HK-2 (cell line): Measurements from ENCODE around the gene ARID5B.

Source experiments
- DNase-seq: peaks from one replicate; pipeline ENCODE4 v3.0.0-alpha.2; 2018; ENCODE audit not compliant: unreplicated experiment

ARID5B gene

DNA sequence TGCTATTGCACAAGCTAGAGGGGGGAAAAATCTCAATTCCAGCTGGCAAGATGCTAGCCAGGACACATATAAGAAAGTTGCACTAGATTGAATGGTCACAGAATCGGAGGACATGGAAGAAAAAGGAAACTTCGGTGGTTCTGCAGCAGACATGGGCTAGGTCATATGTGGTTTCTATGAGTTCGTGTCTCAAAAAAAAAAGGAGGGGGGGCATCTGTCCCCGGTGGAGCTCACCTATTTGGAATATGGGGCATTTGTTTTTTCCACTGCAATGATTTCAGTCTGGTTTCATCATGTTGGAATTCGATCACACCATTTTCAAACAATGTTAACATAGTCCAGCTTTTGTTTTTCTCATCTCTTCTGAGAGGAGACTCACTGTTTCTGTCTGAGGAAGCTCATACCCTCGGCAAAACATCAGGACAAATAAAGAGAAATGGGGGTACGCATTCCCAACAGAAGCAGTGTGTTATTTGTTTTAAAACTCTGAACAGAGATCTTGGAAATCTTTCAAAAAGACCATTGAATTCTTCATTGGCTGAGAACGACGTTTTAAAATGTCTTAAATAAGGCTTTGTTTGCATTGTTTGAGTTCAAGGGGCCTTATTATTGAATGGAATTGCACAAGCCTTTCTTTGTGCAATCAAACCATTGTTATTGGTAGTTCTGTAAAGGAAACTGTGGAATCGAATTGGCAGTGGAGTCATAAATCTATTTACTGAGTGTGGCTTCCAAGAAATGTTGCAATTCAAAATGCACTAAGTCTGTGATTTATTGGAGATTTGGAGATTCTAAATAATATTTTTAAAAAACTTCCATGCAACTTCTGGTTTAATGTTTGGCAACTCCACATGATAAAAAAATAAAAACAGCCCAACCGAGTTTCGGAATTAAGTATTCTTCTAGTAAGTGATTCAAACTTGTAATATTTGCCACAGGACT, 194.0 kb downstream of the ARID5B start:
- DNase-seq, result no peak

- DNase-seq, result no peak
Observed at GRCh38 chr10:62096256-62096933, 194.9 kb downstream of the ARID5B start.

- no peak for DNase-seq
Observed at GRCh38 chr10:62098278-62099121, 197.0 kb downstream of the ARID5B start.

DNA sequence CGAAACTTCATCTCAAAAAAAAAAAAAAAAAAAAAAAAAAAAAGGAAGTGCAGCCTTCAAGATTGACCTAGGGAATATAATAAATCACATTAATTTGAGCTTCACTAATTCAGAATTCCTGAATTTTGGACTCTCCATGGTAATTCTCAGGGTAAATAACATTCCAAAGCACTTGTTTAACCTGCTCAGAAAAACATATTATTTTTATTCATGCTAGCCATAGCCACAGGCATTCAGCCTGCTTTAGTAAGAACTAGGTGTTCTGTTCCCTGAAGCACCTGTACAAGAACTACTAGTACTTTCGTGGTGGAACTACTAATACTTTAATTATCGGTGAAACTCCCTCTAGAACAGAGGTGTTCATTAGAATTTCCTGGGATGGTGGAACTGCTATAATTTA, 197.8 kb downstream of the ARID5B start:
- no peak for DNase-seq

DNA sequence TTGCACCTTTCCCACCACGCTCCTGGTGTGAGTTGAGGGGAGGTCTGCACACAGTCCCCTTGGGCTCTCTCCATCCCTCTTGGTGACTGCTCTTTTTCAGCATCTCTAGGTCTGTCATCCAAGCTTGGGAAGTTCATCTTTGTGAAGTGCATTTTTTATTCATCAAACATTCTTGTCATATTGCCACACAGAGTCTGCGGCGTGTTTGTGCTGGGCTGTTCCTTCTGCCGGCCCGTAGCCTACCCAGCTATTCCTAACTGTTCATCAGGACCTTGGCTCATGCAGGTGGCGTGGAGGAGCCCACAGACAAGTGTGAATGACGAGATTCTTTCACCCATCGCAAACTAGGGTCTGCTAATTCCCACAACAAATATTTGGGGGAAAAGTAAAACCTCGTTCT, 202.4 kb downstream of the ARID5B start:
- no peak for DNase-seq

DNA sequence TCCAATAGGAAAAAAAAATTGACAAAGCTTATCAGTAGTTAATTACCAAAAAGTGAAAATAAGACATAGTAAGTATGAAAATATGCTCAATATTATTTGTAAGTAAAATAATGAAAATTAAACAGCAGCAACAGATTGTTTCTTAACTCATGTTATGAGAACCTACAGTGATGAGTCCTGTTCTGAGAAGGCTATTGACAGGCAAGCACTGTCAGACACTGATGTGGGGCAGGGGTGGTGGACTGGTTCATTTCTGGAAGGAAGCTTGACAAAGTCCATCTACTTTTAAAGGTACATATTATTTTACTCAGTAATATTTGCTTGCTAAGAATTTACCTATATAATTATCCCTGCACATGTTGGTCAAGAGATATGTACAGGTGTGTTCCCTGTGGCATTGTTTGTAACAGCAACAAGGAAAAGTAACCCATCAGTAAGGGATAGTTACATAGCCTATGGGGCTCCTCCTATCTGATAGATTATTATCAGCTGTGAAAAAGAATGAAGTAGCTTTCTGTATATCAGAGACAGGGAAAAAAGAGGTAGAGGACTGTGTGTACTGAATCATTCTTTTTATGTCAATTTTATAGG, 205.5 kb downstream of the ARID5B start:
- DNase-seq, result no peak

GRCh38 chr10:62108759-62109586, 207.5 kb downstream of the ARID5B start:
- no peak for DNase-seq

- DNase-seq, result no peak
Observed at GRCh38 chr10:62109587-62110293, 208.2 kb downstream of the ARID5B start.

GRCh38 chr10:62112300-62112699, 210.8 kb downstream of the ARID5B start:
- no peak for DNase-seq

- DNase-seq, result no peak
Observed at GRCh38 chr10:62112963-62113362, 211.5 kb downstream of the ARID5B start.

DNA sequence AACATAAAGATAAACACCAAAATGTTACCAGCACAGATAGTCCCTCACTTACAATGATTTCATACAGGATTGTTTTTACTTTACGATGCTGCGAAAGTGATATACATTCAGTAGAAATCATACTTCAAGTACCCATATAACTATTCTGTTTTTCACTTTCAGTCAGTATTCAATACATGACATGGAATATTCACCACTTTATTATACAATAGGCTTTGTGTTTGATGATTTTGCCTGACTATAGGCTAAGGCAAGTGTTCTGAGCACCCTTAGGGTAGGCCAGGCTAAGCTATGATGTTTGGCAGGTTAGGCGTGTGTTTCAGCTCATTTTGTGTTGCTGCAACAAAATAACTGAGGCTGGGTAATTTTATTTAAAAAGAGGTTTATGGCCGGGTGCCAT, 212.2 kb downstream of the ARID5B start:
- no peak for DNase-seq

GRCh38 chr10:62115321-62115720, 213.8 kb downstream of the ARID5B start:
- no peak for DNase-seq

DNA sequence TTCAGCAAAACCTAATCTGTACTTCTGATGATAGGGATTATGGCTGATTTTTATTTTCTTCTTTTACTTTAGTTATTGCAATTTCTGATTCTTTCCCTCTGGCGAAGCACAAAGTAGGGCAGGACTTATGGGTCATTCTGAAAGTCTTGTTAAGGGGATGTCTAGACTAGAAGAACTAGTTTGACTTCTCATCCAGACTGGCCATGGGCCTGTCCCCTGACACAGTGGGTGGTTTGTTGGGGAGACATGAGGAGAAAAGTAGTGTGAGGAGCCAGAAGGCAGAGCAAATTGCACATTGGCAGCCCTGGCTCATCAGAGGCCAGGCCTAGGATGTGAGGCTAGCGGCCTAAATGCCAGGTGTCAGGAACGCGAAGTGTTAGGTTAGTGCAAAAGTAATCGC, 214.3 kb downstream of the ARID5B start:
- DNase-seq, result no peak

- no peak for DNase-seq
Observed at GRCh38 chr10:62116896-62117295, 215.4 kb downstream of the ARID5B start.

DNA sequence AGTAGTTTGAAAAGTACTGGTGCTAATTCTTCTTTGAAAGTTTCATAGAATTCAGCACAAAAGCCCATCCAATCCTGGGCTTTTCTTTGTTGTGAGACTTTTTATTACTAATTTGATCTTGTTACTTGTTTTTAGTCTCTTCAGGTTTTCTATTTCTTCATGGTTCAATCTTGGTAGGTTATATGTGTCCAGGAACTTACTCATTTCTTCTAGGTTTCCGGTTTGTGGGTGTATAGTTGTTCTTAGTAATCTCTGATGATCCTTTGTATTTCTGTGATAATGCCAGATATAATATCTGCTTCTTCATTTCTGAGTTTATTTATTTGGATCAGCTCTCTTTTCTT, 219.7 kb downstream of the ARID5B start:
- no peak for DNase-seq

GRCh38 chr10:62127975-62128374, 226.5 kb downstream of the ARID5B start:
- no peak for DNase-seq

DNA sequence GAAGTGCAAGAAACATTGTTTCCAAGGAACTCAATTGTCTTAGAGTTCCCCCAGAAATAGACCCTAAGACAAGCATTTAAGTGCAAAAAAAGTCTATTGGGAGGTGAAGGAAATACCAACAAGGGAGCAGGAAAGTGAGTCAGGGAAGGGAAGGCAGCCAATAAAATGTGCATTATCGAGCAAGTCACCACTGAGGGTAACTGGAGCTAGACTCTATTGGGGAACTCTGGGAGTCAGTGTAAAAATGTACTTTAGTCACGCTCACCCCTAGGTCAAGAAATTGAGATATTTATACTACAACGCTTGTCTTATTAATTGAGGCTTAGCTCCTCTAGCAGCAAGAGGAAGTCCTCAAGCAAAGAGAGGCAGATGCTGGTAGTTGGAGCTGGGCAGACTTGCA, 229.4 kb downstream of the ARID5B start:
- no peak for DNase-seq

DNA sequence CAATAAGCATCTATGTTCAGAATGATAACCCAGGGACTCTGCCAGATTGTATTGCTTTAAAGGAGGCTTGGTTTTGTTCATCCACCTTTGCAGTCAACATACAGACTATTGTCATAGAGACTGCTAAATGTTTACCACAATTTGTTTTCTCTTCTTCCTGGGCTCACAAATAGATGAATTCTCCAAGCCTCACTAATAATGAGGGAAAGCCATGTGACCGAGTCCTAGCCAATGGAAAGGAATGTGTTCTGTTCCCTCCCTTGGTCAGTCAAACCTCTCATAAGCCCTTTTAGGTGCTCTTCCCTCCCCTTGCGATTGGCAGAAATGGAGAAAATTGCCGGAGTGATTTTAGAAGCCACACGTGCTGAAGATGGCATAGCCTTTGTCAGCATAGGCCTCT, 230.2 kb downstream of the ARID5B start:
- DNase-seq, result no peak

DNA sequence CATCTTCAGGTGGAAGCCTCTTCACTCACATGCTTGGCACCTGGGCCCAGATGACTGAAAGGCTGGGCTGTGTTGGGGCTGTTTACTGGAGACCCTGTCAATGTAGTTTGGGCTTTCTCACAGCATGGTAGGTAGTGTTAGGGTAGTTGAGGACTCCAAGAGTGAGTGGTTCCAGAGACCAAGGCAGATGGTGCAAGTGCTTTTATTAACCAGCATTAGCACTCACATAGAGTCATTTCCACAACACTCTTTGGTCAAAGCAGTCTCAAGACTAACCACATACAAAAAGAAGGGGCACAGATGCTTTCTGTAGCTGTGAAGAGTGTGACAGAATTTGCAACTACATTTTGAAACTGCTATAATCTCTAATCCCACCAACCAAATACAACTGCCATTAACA, 232.1 kb downstream of the ARID5B start:
- DNase-seq, result no peak

DNA sequence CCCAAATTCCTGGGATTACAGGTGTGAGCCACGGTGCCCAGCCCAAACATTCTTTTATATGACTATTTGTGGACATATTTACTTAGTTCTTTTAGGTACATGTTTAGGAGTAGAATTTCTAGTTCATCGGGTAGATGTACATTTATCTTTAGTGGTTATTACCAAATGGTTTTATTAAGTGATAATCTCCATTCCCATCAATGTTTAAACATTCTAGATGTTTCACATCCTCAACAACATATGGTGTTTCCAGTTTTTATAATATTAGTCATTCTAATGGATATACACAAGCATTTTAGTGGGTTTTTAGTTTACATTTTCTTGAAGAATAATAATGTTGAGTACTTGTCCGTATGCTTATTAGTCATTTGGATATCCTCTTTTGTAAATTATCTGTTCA, 235.4 kb downstream of the ARID5B start:
- DNase-seq, result no peak
